Activated CD8-positive, alpha-beta memory T cell treated with anti-CD3 and anti-CD28 coated beads for 4 hours (primary cell): ENCODE results near the gene ZC2HC1B.

Experiments
- DNase-seq, 2 donors: peaks; one replicate each; pipeline ENCODE4 v3.0.0-alpha.2; 2020; ENCODE audit warnings: low read depth in 2 of 2

ZC2HC1B gene

GRCh38 chr6:143934331-143934730, 70.1 kb downstream of the ZC2HC1B start:
- no peak for DNase-seq

- no peak for DNase-seq
Measured at GRCh38 chr6:143934867-143935266, 70.6 kb downstream of the ZC2HC1B start.

GRCh38 chr6:143936347-143936746, 72.1 kb downstream of the ZC2HC1B start:
- no peak for DNase-seq

DNA sequence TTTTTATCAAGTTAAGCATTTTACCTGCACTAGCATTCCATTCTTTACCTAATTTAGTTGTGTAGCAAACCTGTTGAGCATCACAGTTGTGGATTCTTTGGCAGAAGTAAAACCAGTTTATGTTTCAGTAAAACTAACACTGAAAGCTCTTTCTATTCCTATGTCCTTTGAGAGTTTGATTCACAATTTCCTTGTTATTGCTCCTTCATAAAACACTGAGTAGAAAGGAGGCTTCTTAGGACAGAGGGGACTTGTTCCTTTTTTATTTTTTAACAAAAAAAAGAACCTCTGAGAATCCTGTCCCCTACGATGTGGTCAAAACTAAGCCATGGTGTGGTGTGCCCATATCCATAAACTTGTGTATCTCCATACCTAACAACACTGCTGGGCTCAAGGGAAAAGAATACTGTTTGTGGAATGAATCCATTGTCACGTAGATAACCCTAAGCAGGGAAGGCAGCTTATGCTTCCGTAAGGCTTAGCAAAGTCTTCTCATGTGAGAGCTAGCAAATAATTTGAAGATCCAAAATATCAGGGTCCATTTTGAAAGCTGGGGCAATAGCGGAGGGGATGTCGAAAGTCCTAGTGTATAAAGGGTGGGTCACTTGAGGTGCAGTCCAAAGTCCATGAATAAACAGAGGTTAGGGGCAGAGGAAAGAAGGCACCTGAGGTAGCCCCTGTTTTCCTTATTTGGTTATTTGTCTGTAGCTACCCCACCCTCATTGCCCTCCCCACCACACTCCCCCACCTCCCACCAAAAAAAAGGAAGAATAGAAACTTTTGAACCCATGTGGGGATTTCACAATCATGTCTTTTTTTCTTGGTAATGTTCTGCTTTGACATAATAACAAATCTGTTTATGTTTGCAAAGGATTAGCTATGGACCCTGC, 72.7 kb downstream of the ZC2HC1B start:
- DNase-seq = no peak

GRCh38 chr6:143937668-143937970, 73.3 kb downstream of the ZC2HC1B start:
- DNase-seq = no peak

- DNase-seq = no peak
Measured at GRCh38 chr6:143939364-143939763, 75.1 kb downstream of the ZC2HC1B start.

- DNase-seq = peak in 1 of 2 donors; percentile 7
Measured at GRCh38 chr6:143940011-143940597, 75.8 kb downstream of the ZC2HC1B start.

- DNase-seq = peak; percentile 21 to 36
Measured at GRCh38 chr6:143941852-143942627, 77.8 kb downstream of the ZC2HC1B start.

DNA sequence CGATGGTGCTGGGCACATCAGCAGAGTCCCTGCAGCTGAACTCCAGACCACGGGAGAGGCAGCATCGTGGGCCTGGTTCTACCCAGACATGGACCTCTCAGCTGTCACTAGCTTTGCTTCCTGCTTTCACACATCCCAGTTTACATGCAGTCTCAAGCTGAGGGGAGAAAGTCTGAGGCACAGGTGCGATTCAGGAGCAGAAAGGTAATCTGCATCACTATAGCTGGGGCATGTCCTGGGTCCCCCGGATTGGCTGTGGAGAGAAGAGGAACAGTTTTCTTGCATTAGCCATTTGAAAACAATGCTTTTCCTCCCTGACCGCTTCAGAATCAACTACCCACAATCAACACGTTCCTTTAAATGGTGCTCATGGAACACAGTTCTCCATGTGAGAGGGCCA, 83.9 kb downstream of the ZC2HC1B start:
- DNase-seq = no peak

GRCh38 chr6:143949535-143949934, 85.3 kb downstream of the ZC2HC1B start:
- no peak for DNase-seq

DNA sequence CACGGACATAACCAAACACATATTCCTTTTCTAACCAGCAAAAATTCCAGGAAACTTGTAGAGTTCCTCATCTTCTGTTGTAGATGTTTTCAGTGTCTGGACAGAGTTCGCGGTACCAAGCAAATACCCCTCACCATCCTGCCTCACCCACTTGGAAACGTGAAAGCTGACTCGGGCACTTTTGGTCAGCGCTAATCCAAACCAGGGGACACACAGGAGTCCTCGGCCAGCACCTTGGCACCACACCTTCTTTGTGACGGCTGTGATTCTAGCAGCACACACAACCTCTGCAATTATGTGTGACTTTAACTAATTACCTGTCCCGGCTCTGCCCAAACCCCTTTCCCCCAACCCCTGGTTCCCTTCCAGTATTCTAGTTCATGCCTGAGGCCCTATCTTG, 85.7 kb downstream of the ZC2HC1B start:
- no peak for DNase-seq

DNA sequence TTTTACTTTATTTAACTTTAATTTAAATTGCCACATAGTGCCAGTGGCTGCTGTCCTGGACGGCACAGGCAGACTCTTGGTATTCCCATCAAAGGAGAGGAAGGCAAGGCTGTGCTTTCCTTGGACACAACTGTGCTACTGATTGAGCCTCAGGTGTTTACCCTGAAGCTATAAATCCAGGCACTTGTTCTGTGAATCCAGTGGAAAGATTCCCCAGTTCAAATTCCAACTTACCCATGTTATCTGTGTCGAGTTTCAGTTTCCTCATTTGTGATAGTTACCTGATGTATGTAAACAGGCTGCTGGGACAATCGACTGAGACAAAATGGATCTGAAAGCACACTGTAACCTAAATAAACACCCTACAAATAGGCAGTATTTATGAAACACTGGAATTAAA, 86.6 kb downstream of the ZC2HC1B start:
- no peak for DNase-seq

GRCh38 chr6:143952060-143952778, 87.9 kb downstream of the ZC2HC1B start:
- DNase-seq = no peak

DNA sequence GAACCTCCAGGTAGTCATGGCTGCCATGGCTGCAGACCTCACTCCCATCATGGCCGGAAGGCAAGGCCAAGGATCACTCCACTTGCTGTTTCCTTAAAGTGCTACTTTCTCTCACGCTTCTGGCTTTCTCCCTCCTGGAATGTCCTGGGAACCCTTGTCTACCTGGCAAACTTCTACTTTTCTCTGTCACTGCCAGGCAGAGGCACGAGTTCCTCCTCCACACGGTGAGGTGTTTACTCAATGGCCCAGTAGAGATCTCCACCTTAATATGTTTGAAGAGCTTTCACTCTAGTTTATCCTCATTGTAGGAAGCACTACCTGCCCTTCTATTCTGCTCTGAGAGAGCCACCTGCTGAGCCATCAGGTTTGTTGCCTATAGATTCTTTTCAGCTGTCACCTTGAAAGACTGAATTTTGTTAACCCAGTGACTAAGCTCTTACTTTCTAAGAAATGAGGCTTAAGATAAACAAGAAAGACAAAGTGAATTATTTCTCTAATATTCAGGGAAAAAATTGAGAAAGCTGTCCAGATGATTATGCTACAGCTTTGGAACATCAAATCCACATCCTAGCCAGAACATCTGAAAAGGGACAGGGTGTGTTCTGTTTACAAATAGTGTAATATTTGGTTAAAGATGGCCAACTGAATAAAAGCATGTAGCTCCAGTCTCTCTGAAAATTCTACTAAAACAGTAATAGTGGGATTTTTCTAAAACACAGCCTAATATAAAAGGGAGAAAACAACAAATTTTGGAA, 88.8 kb downstream of the ZC2HC1B start:
- no peak for DNase-seq

- DNase-seq = no peak
Measured at GRCh38 chr6:143953922-143954321, 89.6 kb downstream of the ZC2HC1B start.

- no peak for DNase-seq
Measured at GRCh38 chr6:143955971-143956370, 91.7 kb downstream of the ZC2HC1B start.

- DNase-seq = no peak
Measured at GRCh38 chr6:143957679-143958274, 93.5 kb downstream of the ZC2HC1B start.

- DNase-seq = no peak
Measured at GRCh38 chr6:143958839-143959399, 94.6 kb downstream of the ZC2HC1B start.

- no peak for DNase-seq
Measured at GRCh38 chr6:143959927-143960326, 95.7 kb downstream of the ZC2HC1B start.

DNA sequence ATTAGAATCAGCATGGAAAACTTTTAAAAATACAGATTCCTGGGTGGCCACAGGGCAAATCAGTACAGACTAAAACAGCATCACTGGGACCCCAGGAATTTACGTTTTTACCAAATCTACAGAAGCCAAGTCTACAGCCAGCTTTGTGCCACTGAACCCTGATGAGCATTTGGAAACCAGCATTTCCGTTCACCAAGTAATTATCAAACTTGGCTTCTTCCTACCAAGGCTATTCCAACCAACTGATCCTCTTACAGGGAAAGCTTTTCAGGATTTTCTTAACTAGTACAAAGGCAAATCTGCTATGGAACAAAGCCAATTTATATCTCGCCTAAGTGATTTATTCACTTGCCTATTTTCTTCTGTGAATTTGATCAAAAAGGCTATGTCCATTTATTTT, 96.8 kb downstream of the ZC2HC1B start:
- DNase-seq = no peak
